ENCODE measurements around the gene MBTPS1.

MBTPS1 gene

DNA sequence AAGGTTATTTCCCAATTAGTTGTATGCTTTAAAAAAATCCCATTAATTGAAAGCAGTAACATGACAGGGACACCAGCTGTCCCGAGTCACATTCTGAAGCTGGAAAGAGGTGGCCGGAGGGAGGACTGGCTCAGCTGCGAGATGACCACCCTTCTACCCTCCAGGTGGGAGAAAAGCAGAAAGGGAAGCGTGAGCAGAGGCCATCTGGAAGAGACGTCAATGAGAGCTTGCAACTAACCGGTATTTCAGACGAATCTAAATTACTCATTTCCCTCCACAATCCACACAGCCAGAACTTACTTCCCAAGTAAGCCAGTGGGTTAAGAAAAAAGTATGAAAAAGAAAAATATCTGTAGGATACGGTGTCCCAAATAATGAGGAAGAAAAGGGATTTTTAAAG lies 45.6 kb downstream of the MBTPS1 start:
- TF ChIP-seq CTCF (IDR thresholded peaks at IDR 0.05; ENCODE audit: low read depth, low read length), result no peak
- DNase-seq (ENCODE audit: low read depth, low spot score), result no peak
- in situ Hi-C loops (cut with HindIII; ENCODE audit: low sequenced_read_pairs), result no loop called here
- no peak overlapping the region for H3K4me3 ChIP-seq (ENCODE audit: low read depth, low read length)

DNA sequence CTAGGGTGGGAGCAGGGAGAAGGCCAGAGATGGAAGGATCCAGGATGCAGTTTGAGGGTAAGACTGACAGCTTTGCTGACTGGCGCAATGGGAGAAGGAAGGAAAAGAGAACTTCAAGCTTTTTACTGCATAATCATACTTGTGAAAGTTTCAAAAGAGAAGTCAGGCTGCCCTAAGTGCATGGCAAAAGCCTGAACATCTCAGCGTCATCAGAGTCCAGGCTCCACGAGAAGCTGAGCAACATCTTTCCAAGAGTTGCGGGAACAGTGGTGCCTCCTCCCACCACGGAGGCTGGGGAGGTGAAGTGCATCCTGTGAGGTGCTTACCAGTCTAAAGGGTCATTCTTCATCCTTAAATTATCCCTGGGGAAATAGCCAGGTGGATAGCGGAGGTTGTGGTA lies 47.2 kb downstream of the MBTPS1 start:
- no peak overlapping the region for H3K4me3 ChIP-seq (ENCODE audit: low read depth, low read length)
- no peak for TF ChIP-seq CTCF (IDR thresholded peaks at IDR 0.05; ENCODE audit: low read depth, low read length)
- in situ Hi-C loops (cut with HindIII; ENCODE audit: low sequenced_read_pairs), result no loop called here
- DNase-seq (ENCODE audit: low read depth, low spot score), result no peak

DNA sequence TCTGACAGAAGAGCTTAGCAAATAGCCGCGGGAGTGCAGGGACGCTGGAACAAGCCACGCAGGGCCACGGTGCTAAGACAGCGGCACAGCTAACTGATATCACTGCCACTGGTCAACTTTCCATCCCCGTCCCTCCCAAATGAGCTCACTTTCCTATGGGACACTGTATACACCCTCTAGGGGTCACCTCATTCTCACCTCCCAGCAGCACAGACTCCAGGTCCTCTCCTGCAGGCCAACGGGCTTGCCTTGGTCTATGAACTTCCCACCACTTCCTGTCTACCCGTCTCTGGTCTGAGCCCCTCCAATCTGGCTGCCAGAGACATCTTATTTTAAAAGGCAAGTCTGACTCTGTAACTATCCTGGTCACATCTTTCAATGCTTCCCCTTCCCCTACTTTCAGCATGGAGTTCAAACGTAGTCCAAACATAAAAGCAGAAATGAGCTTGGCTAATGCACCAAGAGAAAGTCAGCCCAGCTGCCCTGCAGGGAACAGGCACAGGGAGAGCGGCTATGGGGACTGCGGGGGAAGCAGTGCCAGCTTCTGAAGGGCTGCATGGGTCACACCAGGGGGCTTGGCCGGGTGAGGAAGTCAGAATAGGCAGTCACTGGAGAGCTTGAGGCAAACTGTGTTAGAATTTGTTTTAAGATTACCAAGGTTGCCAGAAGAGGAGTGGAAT lies 47.8 kb downstream of the MBTPS1 start:
- TF ChIP-seq CTCF (IDR thresholded peaks at IDR 0.05; ENCODE audit: low read depth, low read length), result no peak
- in situ Hi-C loops (cut with HindIII; ENCODE audit: low sequenced_read_pairs), result no loop called here
- no peak overlapping the region for H3K4me3 ChIP-seq (ENCODE audit: low read depth, low read length)
- DNase-seq (ENCODE audit: low read depth, low spot score), result no peak

GRCh38 chr16:84068041-84068440 lies 48.7 kb downstream of the MBTPS1 start:
- no peak for DNase-seq (ENCODE audit: low read depth, low spot score)
- H3K4me3 ChIP-seq (ENCODE audit: low read depth, low read length), result no peak overlapping the region
- no peak for TF ChIP-seq CTCF (IDR thresholded peaks at IDR 0.05; ENCODE audit: low read depth, low read length)
- in situ Hi-C loops (cut with HindIII; ENCODE audit: low sequenced_read_pairs), result no loop called here

- DNase-seq (ENCODE audit: low read depth, low spot score), result no peak
- TF ChIP-seq CTCF (IDR thresholded peaks at IDR 0.05; ENCODE audit: low read depth, low read length), result no peak
- no peak overlapping the region for H3K4me3 ChIP-seq (ENCODE audit: low read depth, low read length)
- in situ Hi-C loops (cut with HindIII; ENCODE audit: low sequenced_read_pairs), result no loop called here
Measured at GRCh38 chr16:84067640-84068039, 49.1 kb downstream of the MBTPS1 start.

DNA sequence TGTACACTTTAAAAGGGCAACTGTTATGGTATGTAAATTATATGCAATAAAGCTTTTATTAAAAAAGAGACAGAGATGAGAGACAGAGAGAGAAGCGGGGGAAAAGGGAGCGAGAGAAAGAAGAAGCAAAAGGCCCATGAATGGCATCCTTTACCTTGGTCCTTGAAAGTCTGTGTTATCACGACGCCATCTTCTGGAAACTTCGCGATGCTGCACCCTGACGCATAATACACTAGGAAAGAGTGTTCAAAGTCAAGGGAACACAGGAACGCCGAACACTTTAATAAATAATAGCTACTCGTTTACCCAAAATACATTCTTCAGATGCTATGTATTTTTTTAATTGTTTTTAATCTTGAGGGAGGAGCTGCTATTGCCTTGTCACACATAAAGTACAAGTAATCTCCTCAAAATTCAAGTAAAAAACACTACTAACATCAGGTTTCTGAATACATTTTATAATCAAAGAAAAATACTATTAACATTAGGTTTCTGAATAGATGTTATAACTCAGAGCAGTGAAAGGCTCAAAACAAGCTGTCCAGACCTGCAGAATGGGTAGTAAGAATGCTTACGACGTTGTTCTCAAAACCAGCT lies 51.1 kb downstream of the MBTPS1 start:
- peak; percentile 64 for DNase-seq (ENCODE audit: low read depth, low spot score)
- no peak overlapping the region for H3K4me3 ChIP-seq (ENCODE audit: low read depth, low read length)
- in situ Hi-C loops (cut with HindIII; ENCODE audit: low sequenced_read_pairs), result no loop called here
- TF ChIP-seq CTCF (IDR thresholded peaks at IDR 0.05; ENCODE audit: low read depth, low read length), result peak; percentile 85

Data from astrocyte of the spinal cord (primary cell).